Fibroblast of the aortic adventitia (primary cell): ENCODE measurements around the gene ITGB2. TPM values are rescaled to one million over a fixed set of nuclear protein-coding genes. Genes with fewer than 3 reads are reported as not detected.
"Not testable (repeated sequence)": the region's sequence is repeated elsewhere in the genome, so short reads cannot be mapped to it uniquely, and the experiment has no call there.

Experiments
- DNase-seq: peaks from one replicate; pipeline ENCODE4 v3.0.0-alpha.2; 2010; ENCODE audit warnings: low read depth
- H3K4me3 ChIP-seq: 2 replicates; pipeline ENCODE4 v1.5.1; 2011; ENCODE audit warnings: low read depth, mild to moderate bottlenecking, control low read depth, low read length, moderate library complexity
- CTCF ChIP-seq: IDR thresholded peaks from 2 replicates; pipeline ENCODE4 v1.5.1; 2011; ENCODE audit warnings: mild to moderate bottlenecking, low read length, control low read depth, inconsistent platforms; ENCODE audit not compliant: insufficient read depth
- total RNA-seq: library from RNA; depleted of rRNA; stranded (reverse); fragments of >200 nt; gene quantifications from 2 replicates; pipeline ENCODE4 v1.2.3, GENCODE V29; 2012; ENCODE audit warnings: low replicate concordance

The ITGB2 gene
- total RNA-seq, 1 donor: 0.09 TPM

- DNase-seq: no peak
- no peak for TF ChIP-seq CTCF
- no peak overlapping the region for H3K4me3 ChIP-seq
These were observed 34.3 kb downstream of the ITGB2 start for GRCh38 chr21:44886113-44887075.

GRCh38 chr21:44885615-44886014, 35.1 kb downstream of the ITGB2 start:
- H3K4me3 ChIP-seq: no peak overlapping the region
- DNase-seq: no peak
- no peak for TF ChIP-seq CTCF

- no peak for TF ChIP-seq CTCF
- H3K4me3 ChIP-seq: no peak overlapping the region
- DNase-seq: no peak
These were observed 36.6 kb downstream of the ITGB2 start for GRCh38 chr21:44884097-44884496.

GRCh38 chr21:44883250-44883649, 37.4 kb downstream of the ITGB2 start:
- H3K4me3 ChIP-seq: no peak overlapping the region
- DNase-seq: no peak
- TF ChIP-seq CTCF: no peak

- H3K4me3 ChIP-seq: no peak overlapping the region
- peak; percentile 51 for DNase-seq
- no peak for TF ChIP-seq CTCF
These were observed 39.4 kb downstream of the ITGB2 start for GRCh38 chr21:44881198-44881872.

- DNase-seq: peak; percentile 53
- no peak for TF ChIP-seq CTCF
- no peak overlapping the region for H3K4me3 ChIP-seq
These were observed 40.1 kb downstream of the ITGB2 start for GRCh38 chr21:44880405-44881197.

GRCh38 chr21:44879238-44879637, 41.5 kb downstream of the ITGB2 start:
- H3K4me3 ChIP-seq, DNase-seq: not testable (repeated sequence)
